Colon (tissue), 2 donors: ENCODE results near the gene GANC.

ENCODE experiments used
- FAIRE-seq: peaks from 2 replicates; lab custom pipeline; 2012; peaks lifted over from hg19 to GRCh38; lab: Jason Lieb, UNC
- donor health status: control.
- donor health status: control.

GANC gene

DNA sequence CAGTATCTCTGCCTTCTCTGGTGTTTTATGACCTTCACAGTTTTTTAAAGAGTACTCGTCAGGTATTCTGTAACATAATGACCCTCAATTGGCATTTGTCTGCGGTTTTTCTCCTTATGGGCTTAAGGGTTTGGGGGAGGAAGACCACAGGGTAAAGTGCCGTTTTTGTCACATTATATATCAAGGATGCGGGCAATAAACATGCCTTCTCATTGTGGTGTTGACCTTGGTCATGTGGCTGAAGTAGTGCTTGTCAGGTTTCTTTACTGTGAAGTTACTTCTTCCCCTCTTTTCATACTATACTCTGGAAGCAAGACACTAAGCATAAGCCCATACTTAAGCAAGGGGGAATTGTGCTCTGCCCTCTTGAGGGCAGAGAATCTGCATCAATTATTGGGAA, 102.9 kb downstream of the GANC start:
- no peak for FAIRE-seq

DNA sequence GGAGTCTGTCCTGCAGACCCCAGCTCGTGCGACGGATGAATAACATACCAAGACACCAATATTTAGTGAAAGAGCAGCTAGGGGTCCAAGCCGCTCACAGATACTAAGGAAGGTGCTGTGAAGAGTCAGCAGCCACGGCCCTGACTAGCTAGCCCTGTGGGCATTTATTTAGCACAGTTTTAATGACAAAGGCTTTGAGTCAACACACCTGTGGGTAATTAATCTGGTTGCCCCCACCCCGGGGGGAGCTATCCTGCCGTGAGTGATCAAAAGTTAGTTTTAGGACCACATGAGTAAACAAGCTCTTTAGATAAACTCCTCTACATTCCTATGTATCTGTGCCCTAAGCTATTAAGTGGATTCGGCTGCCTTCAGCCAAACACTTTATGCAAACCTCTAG, 105.0 kb downstream of the GANC start:
- FAIRE-seq, result no peak

DNA sequence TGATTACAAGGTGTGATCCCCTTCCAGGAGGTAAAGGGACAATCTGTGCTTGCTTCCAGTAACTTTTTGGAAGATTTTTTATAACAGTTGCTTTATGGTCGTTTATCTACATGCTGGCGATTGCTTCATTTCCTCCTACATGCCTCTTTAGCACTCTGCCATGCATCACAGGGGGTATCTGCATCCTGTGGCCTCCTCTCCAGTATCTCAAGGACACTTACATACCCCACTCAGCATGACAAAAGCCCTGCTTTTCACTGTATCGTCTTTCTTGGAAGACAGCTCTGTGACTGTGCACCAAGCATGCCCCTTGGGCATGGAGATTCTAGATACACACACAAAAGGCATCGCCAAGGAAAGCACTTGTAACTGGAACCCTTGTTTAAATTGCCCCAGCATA, 111.6 kb downstream of the GANC start:
- FAIRE-seq, result no peak

- FAIRE-seq, result no peak
Observed at GRCh38 chr15:42385206-42385979, 112.4 kb downstream of the GANC start.

DNA sequence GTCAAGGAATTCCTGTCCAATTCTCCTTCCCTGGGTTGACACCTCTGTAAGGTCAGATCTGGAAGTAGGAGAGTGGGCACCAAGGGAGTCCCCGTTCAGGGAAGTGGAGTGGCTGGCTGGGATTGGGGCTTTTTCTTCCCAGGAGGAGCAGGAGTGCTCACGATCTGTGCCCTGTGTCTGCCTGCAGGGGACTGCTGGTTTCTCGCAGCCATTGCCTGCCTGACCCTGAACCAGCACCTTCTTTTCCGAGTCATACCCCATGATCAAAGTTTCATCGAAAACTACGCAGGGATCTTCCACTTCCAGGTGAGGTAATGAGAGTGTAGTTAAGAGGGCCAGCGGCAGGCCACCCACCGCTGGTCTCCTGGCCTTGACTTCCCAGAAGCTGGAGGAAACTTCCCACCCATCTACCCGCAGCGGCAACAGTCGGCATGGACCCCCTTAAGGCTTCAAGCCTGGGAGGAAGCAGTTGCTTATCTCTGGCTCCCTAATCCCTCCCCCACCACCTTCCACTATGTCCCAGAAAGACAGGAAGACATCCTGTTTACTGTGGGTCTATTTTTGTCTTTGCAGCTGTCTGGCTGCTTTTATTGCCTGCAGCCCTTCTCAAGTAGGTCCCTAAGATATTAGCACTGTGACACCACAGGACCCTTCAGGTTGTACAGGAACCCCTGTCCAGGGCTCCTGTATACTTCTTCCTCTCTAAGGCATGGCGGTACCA, 113.1 kb downstream of the GANC start:
- no peak for FAIRE-seq

GRCh38 chr15:42387603-42388002, 114.6 kb downstream of the GANC start:
- no peak for FAIRE-seq

- FAIRE-seq, result no peak
Observed at GRCh38 chr15:42392309-42393024, 119.5 kb downstream of the GANC start.

DNA sequence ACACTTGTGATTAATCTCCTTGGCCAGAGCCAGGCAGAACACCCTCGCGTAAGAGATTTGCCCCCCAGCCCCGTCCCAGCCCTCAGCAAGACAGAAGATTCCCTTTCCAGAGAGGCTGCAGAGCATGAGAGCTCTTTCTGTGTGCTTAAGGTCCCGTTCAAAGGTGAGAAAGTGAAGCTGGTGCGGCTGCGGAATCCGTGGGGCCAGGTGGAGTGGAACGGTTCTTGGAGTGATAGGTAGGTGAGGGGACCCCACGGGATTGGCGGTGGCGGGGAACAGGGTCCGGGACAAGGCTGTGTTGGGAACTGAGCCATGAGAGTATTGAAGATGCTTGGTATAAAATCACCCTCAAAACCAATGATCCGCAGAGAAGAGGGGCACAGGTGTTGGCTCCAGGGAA, 121.1 kb downstream of the GANC start:
- FAIRE-seq, result no peak

DNA sequence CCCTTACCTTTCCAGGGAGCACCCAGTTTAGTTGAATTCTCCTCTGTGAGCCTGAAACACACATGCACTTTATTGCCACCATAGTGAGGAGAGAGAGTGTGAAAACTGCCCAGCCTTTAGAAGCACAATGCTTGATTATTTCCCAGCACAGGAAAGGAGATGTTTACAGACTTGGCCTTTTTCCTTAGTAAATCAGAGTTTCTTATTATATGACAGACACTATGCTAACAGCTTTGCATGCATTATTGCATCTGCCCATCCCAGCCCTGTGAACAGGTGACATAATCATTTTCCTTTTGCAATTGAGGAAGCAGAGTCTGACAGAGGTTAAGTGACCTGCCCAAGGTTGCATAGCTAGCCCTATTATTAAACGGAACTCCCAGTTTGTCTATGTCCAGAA, 122.8 kb downstream of the GANC start:
- FAIRE-seq, result no peak

GRCh38 chr15:42401544-42402454, 128.8 kb downstream of the GANC start:
- FAIRE-seq, result no peak

DNA sequence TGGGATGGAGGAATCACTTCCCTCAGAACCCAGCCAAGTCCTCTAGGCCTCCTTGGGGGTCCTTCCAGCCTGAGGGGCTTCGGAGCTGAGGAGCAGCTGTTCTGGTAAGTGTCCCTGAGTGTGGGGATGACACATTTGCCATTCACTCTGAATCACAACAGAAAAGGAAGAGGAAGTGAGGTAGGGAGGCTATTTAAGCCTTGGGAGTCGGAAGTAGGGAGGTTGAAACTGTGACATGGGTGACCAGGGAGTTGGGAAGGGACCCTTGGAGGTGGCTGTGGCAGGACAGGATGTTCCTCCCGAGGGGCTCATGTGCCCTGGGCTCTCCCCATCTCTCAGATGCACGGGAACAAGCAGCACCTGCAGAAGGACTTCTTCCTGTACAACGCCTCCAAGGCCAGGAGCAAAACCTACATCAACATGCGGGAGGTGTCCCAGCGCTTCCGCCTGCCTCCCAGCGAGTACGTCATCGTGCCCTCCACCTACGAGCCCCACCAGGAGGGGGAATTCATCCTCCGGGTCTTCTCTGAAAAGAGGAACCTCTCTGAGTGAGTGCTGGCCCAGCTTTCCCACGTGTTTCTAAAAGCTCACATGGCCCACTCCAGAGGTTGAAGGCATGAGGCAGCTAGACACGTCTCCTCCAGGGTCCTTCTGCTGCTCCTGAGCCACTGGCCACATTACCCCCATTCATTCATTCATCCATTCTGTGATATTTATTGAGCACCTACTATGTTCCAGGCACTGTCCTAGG, 129.6 kb downstream of the GANC start:
- FAIRE-seq, result no peak

DNA sequence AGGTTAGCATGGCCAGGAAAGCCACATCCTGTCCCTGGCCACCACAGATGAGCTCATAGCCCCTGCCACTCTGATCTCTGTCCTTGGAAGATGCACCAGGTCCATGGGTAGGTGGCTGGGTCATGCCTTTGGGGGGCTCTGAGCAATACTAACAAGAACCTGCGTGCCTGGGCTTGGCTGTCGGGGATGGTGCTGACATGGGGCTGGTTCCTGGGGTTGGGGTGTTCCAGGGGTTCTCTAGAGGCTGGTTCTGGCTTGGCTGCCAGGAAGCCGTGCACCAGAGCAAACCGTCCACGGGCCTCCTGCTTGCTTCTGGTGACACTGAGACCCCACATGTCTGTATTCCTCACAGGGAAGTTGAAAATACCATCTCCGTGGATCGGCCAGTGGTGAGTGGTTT, 130.4 kb downstream of the GANC start:
- FAIRE-seq, result no peak

DNA sequence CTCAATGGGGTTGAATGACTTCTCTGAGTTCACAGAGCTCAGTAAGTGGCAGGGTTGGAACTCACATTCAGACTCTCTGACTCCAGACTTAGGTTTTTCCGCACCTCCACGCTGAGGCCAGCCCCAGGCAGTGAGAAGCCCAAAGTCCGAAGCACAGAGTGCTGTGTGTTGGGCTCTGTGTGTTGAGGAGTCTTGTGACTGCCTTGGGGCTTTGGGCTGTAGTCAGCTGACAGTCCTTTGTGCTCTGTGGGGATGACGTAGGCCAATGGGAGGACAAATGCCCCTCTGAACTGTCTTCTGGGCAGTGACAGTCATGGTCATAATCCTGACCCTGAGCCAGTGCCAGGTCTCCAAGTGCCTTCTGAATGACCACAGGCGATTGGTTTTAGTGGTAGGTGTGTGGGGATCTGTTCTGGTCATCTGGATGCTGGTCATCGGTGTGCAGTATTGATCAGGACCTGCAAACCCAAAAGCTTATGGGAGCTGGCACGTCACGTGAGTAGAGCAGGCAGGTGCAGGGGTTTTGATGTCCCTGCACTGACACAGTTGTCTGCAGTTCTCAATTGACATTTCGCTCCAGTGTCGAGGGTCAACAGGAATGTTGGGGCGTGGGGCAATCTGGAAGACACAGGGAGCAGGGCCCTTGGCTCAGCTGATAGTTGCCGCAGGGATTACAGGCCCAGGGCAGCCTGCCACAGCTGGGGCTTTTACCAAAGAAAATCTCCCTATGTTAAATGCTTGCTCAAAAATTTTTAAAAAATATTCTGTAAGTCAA, 131.6 kb downstream of the GANC start:
- FAIRE-seq, result no peak

- no peak for FAIRE-seq
Observed at GRCh38 chr15:42405863-42406482, 133.0 kb downstream of the GANC start.
